HG03571 (cell line): ENCODE results near the gene IKZF2.

Source experiments
- ATAC-seq: cut with Tn5 transposase; IDR thresholded peaks from one replicate; pipeline ENCODE4 v1.9.1; 2021; ENCODE audit not compliant: unreplicated experiment

The IKZF2 gene

GRCh38 chr2:213104092-213104902 is 47.1 kb downstream of the IKZF2 start:
- no peak for ATAC-seq

- ATAC-seq: no peak
These were observed 49.5 kb downstream of the IKZF2 start for GRCh38 chr2:213101692-213102460.

- ATAC-seq: no peak
These were observed 50.3 kb downstream of the IKZF2 start for GRCh38 chr2:213101109-213101508.

GRCh38 chr2:213098612-213099011 is 52.8 kb downstream of the IKZF2 start:
- no peak for ATAC-seq

- ATAC-seq: no peak
These were observed 59.6 kb downstream of the IKZF2 start for GRCh38 chr2:213091765-213092164.

GRCh38 chr2:213090772-213091171 is 60.6 kb downstream of the IKZF2 start:
- no peak for ATAC-seq

GRCh38 chr2:213089438-213089837 is 62.0 kb downstream of the IKZF2 start:
- ATAC-seq: no peak

GRCh38 chr2:213087040-213087439 is 64.4 kb downstream of the IKZF2 start:
- peak; percentile 53 for ATAC-seq

GRCh38 chr2:213086571-213086970 is 64.8 kb downstream of the IKZF2 start:
- ATAC-seq: no peak

- no peak for ATAC-seq
These were observed 65.4 kb downstream of the IKZF2 start for GRCh38 chr2:213086050-213086449.

- no peak for ATAC-seq
These were observed 65.9 kb downstream of the IKZF2 start for GRCh38 chr2:213085538-213085937.

- no peak for ATAC-seq
These were observed 67.2 kb downstream of the IKZF2 start for GRCh38 chr2:213084261-213084660.

GRCh38 chr2:213080969-213081617 is 70.3 kb downstream of the IKZF2 start:
- no peak for ATAC-seq

GRCh38 chr2:213079756-213080155 is 71.7 kb downstream of the IKZF2 start:
- ATAC-seq: no peak

GRCh38 chr2:213078686-213079085 is 72.7 kb downstream of the IKZF2 start:
- no peak for ATAC-seq

GRCh38 chr2:213069531-213069930 is 81.9 kb downstream of the IKZF2 start:
- ATAC-seq: no peak

- ATAC-seq: no peak
These were observed 82.6 kb downstream of the IKZF2 start for GRCh38 chr2:213068676-213069359.

- no peak for ATAC-seq
These were observed 83.5 kb downstream of the IKZF2 start for GRCh38 chr2:213067888-213068287.

GRCh38 chr2:213066443-213066743 is 85.0 kb downstream of the IKZF2 start:
- peak; percentile 36 for ATAC-seq

GRCh38 chr2:213065583-213066442 is 85.6 kb downstream of the IKZF2 start:
- ATAC-seq: peak; percentile 37
